ENCODE data around the gene SMAD5.

DNA sequence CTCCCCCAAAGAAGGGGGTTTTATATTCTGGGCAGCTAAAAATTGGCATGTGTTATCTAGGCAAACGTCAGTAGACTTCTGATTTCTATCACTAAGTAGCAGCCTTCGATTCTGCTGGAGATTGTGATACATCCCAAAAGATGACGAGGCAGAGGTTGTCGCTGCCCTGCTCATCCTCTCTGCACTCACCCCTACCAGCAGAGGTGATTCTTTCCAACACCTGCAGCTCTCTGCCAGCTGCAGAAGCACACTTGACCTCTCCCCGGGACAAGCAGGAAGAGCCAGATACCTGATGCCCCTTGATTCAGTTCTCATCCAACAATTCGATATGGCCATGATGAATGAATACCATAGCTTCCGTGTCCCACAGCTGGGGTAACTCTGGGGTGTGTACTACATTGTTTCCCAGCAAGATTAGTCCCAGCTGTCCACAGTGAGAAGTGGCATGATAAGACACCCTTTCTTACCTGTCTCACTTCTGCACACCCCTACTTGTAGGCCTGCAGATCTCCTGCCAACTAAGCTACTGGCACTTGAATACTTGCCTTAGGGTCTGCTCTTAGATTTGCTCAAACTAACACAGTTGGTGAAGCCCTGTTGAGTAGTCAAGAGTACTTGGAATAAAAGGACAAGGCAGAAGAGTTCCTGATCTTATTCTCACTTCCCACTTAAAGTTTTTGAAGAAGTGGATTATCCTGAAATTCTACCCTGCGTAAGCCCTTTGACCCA lies 37.6 kb upstream of the SMAD5 start:
- no peak for TF ChIP-seq CTCF (IDR thresholded peaks at IDR 0.05; ENCODE audit: low read length)
- no peak for TF ChIP-seq EZH2phosphoT487 (IDR thresholded peaks at IDR 0.05; ENCODE audit: low read length)
